Mesodermal cell (in vitro differentiated cells): ENCODE data around the gene GPR108.

Experiments
- H3K27ac ChIP-seq: 2 replicates; pipeline ENCODE4 v1.7.0; 2013; ENCODE audit warnings: mild to moderate bottlenecking, low read depth, low read length, moderate library complexity; ENCODE audit not compliant: severe bottlenecking
- H3K36me3 ChIP-seq: 2 replicates; pipeline ENCODE4 v1.7.1; 2013; ENCODE audit warnings: mild to moderate bottlenecking, low read length, moderate library complexity; ENCODE audit not compliant: control insufficient read depth, insufficient read depth
- H3K4me1 ChIP-seq: one replicate; pipeline ENCODE4 v1.7.1; 2013; ENCODE audit warnings: mild to moderate bottlenecking, low read length; ENCODE audit not compliant: insufficient read depth, control insufficient read depth, poor library complexity, severe bottlenecking
- H3K4me3 ChIP-seq: 2 replicates; pipeline ENCODE4 v1.7.0; 2013; ENCODE audit warnings: low read length, control low read depth, mild to moderate bottlenecking; ENCODE audit not compliant: insufficient read depth, poor library complexity, severe bottlenecking; ENCODE audit errors: extremely low read depth
- H3K9me3 ChIP-seq: 2 replicates; pipeline ENCODE4 v1.7.1; 2013; ENCODE audit warnings: mild to moderate bottlenecking, low read length, moderate library complexity; ENCODE audit not compliant: control insufficient read depth
- WGBS, 2 experiments: methylation state at CpG; one replicate each; pipeline ENCODE4 v1.1.5; 2013; ENCODE audit warnings: missing lambda C conversion rate in 2 of 2; ENCODE audit not compliant: insufficient coverage in 2 of 2; 5-methylcytosine and 5-hydroxymethylcytosine counted together

The GPR108 gene

DNA sequence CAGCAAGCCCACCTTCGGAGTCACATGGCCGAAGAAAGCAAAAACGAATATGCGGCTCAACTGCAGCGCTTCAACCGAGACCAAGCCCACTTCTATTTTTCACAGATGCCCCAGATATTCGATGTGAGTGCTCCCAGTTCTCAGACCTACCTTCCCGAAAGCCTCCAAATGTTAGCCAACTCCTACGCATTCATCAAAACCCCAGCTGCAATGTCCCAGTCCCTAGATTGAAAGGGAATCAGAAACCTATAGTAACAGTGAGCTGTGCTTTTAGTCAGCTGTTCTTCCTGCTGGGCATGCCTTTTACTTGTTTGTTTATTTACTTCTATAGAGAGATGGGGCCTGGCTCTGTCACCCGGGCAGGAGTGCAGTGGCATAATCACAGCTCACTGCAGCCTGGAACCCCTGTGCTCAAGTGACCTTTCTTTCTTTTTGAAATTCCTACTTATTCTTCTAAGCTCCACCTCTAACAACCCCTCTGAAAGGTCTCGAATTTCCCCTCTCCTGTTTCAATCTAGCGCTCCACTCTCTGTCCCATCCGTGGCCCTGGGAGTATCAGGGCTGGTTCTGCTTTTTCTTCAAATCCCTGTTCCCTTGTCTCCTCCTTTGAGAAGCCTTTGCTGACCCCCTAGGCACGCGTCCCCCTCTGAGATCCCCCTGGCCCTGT, 6.5 kb upstream of the GPR108 start:
- no peak overlapping the region for H3K4me3 ChIP-seq
- peak overlapping the region; percentile 72 for H3K27ac ChIP-seq
- no peaks in the 10 kb centered on the region for H3K9me3 ChIP-seq
- peaks cover 66% of the 10 kb centered on the region for H3K36me3 ChIP-seq
- H3K4me1 ChIP-seq = peaks cover 32% of the 10 kb centered on the region
- WGBS, 2 experiments = 61 to 66% methylated on average over 10 to 14 of the region's 15 CpGs

- H3K27ac ChIP-seq = peak overlapping the region; percentile 72
- 45 to 57% methylated on average over 2 to 4 of the region's 7 CpGs for WGBS, 2 experiments
- H3K4me1 ChIP-seq = peaks cover 35% of the 10 kb centered on the region
- H3K36me3 ChIP-seq = peaks cover 58% of the 10 kb centered on the region
- H3K9me3 ChIP-seq = no peaks in the 10 kb centered on the region
- H3K4me3 ChIP-seq = peak overlapping the region; percentile 9
These were observed 5.7 kb upstream of the GPR108 start for GRCh38 chr19:6743066-6743465.

GRCh38 chr19:6740589-6741343, 3.4 kb upstream of the GPR108 start:
- peaks cover 38% of the 10 kb centered on the region for H3K4me1 ChIP-seq
- peaks cover 37% of the 10 kb centered on the region for H3K36me3 ChIP-seq
- H3K9me3 ChIP-seq = no peaks in the 10 kb centered on the region
- WGBS, 2 experiments = 1% methylated on average over 18 to 21 of the region's 46 CpGs
- peak overlapping the region; percentile 93 for H3K4me3 ChIP-seq
- H3K27ac ChIP-seq = peak overlapping the region; percentile 64

GRCh38 chr19:6739883-6740588, 2.7 kb upstream of the GPR108 start:
- H3K9me3 ChIP-seq = no peaks in the 10 kb centered on the region
- H3K27ac ChIP-seq = peak overlapping the region; percentile 64
- WGBS, 2 experiments = 0% methylated on average over 18 of the region's 34 CpGs; no CpG with 5 or more reads in 1 of the 2 experiments
- H3K36me3 ChIP-seq = peaks cover 30% of the 10 kb centered on the region
- peaks cover 42% of the 10 kb centered on the region for H3K4me1 ChIP-seq
- H3K4me3 ChIP-seq = peak overlapping the region; percentile 93

DNA sequence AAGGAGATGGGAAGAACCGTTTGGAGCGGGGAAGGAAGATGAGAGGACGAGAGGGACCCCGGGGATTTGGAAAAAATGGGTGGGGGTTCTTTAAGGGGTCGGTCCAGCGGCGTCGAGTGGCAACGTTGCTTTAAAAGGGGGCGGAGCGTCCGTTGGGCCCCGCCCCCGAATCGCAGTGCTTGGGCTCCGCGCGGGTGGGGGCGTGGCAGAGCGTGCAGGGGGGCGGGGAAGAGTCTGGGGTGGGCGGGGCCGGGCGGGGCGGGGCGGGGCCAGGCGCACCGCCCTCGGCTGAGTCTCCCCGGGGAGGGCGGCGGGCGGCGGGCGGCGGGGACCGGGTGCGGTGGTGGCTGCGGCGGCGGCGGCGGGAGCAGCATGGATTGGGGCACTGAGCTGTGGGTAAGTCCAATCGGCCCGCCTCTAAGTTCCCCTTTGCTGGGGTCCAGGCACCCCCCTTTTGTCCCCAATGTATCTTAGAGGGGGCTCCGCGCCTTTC, 2.1 kb upstream of the GPR108 start, which contains the start of gene TRIP10:
Gene TRIP10 (plus strand): TSS at position 291 of the 493 bp plus-strand sequence. CDS start 82 bp downstream, at position 373.
- Histone ChIP-seq H3K4me1 (peaks cover 38% of the 10 kb centered on the region), H3K36me3 (peaks cover 24% of the 10 kb centered on the region), H3K4me3 (peak within 1 kb of the TSS; percentile 93), H3K9me3 (no peaks in the 10 kb centered on the region), H3K27ac (peak within 1 kb of the TSS; percentile 91)
- 0 to 1% methylated on average over 14 to 22 of the region's 47 CpGs for WGBS, 2 experiments

- Histone ChIP-seq H3K4me3 (peak overlapping the region; percentile 29), H3K27ac (peak overlapping the region; percentile 91), H3K36me3 (peaks cover 20% of the 10 kb centered on the region), H3K9me3 (no peaks in the 10 kb centered on the region), H3K4me1 (peaks cover 33% of the 10 kb centered on the region)
- whole genome bisulfite sequencing, 2 experiments = 19 to 27% methylated on average over 23 to 24 of the region's 24 CpGs
These were observed 1.5 kb upstream of the GPR108 start for GRCh38 chr19:6738787-6739389.

GRCh38 chr19:6737873-6738786, 750 bp upstream of the GPR108 start:
- H3K27ac ChIP-seq = peak overlapping the region; percentile 91
- H3K4me3 ChIP-seq = no peak overlapping the region
- peaks cover 26% of the 10 kb centered on the region for H3K4me1 ChIP-seq
- peaks cover 19% of the 10 kb centered on the region for H3K36me3 ChIP-seq
- no peaks in the 10 kb centered on the region for H3K9me3 ChIP-seq
- WGBS, 2 experiments = 24 to 27% methylated on average over 11 to 13 of the region's 13 CpGs

GRCh38 chr19:6736917-6737283, 480 bp downstream of the GPR108 start:
- 0 to 3% methylated on average over 6 to 13 of the region's 16 CpGs for WGBS, 2 experiments
- H3K9me3 ChIP-seq = no peaks in the 10 kb centered on the region

GRCh38 chr19:6736169-6736916, 1.0 kb downstream of the GPR108 start:
- Histone ChIP-seq H3K36me3 (peaks cover 22% of the 10 kb centered on the region), H3K27ac (peak overlapping the region; percentile 98), H3K4me3 (peak overlapping the region; percentile 69), H3K4me1 (peaks cover 18% of the 10 kb centered on the region), H3K9me3 (no peaks in the 10 kb centered on the region)
- WGBS, 2 experiments = 41 to 44% methylated on average over 24 to 25 of the region's 25 CpGs

More at GRCh38 chr19:6736917-6737283, 480 bp downstream of the GPR108 start:
- Histone ChIP-seq H3K4me1 (peaks cover 19% of the 10 kb centered on the region), H3K4me3 (peak overlapping the region; percentile 69), H3K36me3 (peaks cover 20% of the 10 kb centered on the region), H3K27ac (peak overlapping the region; percentile 98)
